Measurements from ENCODE around the gene PRTG. TPM values are rescaled to one million over a fixed set of nuclear protein-coding genes. Genes with fewer than 3 reads are reported as not detected.

Gene PRTG
- total and polyA plus RNA-seq, 12 donors = 0.29 to 1.9 (median 0.86) TPM

GRCh38 chr15:55564347-55565145, 178.4 kb downstream of the PRTG start:
- no peak overlapping the region for H3K4me3 ChIP-seq
- DNase-seq (no peak), ATAC-seq (no peak)
- no peaks in the 10 kb centered on the region for H3K27me3 ChIP-seq
- H3K4me1 ChIP-seq = no peaks in the 10 kb centered on the region
- H3K27ac ChIP-seq = no peak overlapping the region
- WGBS, 2 donors = 79 to 91% methylated on average over 2 of the region's 2 CpGs
- intact Hi-C loops (cut with DNase I) = no loop called here
- H3K36me3 ChIP-seq = no peaks in the 10 kb centered on the region
- H3K9me3 ChIP-seq = peaks cover 0 to 31% (median 5%) of the 10 kb centered on the region in 11 donors
- no peak for TF ChIP-seq CTCF (IDR thresholded peaks at IDR 0.05)

- Histone ChIP-seq H3K9me3 (peaks cover 0 to 36% (median 5%) of the 10 kb centered on the region in 11 donors), H3K27me3 (no peaks in the 10 kb centered on the region), H3K4me3 (no peak overlapping the region), H3K27ac (no peak overlapping the region), H3K4me1 (no peaks in the 10 kb centered on the region), H3K36me3 (no peaks in the 10 kb centered on the region)
- TF ChIP-seq CTCF (IDR thresholded peaks at IDR 0.05) = no peak
- intact Hi-C loops (cut with DNase I) = no loop called here
- ATAC-seq = no peak
- no peak for DNase-seq
- WGBS, 2 donors = 82 to 83% methylated on average over 3 of the region's 3 CpGs
Measured at GRCh38 chr15:55562601-55563000, 180.4 kb downstream of the PRTG start.

Other genes starting within 250 kb of the PRTG start
- gene DNAAF4, start 234.9 kb downstream of the PRTG start, total RNA-seq = 1 to 10 TPM in 1 of 10 donors, under 1 TPM in 7, not detected in 2; 0.34 to 1.8 (median 0.58) TPM
- gene DNAAF4, start 234.9 kb downstream of the PRTG start, polyA plus RNA-seq = 1 to 10 TPM; 1.5 to 1.6 TPM
- 1 to 10 TPM; 2.7 to 9.5 (median 4.3) TPM for gene PYGO1, start 154.8 kb downstream of the PRTG start, total RNA-seq
- gene PYGO1, start 154.8 kb downstream of the PRTG start, polyA plus RNA-seq = 1 to 10 TPM in 1 of 2 donors, under 1 TPM in 1; 0.81 to 1.2 TPM